Measurements from ENCODE around the gene CEACAM6.

GRCh38 chr19:41746593-41747227 is 8.6 kb upstream of the CEACAM6 start:
- peak in 5 of 6 experiments; percentile 27 to 77 (median 53) for TF ChIP-seq CTCF (IDR thresholded peaks at IDR 0.05)
- TF ChIP-seq POLR2A (IDR thresholded peaks at IDR 0.05) = no peak
